Activated CD8-positive, alpha-beta memory T cell treated with anti-CD3 and anti-CD28 coated beads for 4 hours (primary cell): ENCODE data around the gene TMEM72.

Source experiments
- DNase-seq, 2 donors: peaks; one replicate each; pipeline ENCODE4 v3.0.0-alpha.2; 2020; ENCODE audit warnings: low read depth in 2 of 2

TMEM72 gene

GRCh38 chr10:44920252-44920651, 9.1 kb downstream of the TMEM72 start:
- DNase-seq, result no peak

GRCh38 chr10:44921061-44921460, 9.9 kb downstream of the TMEM72 start:
- DNase-seq, result no peak

DNA sequence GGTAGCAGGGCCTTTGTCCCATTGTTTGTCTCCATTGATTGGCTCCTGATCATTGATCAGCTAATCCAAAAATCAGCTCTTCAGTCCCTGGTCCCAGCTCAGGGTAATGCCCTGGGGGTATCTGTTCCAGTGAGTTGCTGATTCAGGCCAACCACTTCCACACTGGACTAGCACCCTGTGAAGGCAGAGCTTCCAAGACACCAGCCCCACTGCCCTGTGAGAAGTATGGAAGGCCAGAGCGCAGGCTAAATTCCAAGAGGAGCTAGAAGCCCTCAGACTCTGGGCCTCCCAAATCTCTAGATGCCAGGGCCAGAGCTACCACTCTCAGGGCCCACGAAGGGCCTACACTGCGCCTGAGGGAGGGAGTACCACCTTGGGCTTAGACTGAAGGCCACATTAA, 10.4 kb downstream of the TMEM72 start:
- DNase-seq, result no peak

GRCh38 chr10:44922021-44922420, 10.9 kb downstream of the TMEM72 start:
- no peak for DNase-seq

GRCh38 chr10:44922796-44923545, 11.8 kb downstream of the TMEM72 start:
- no peak for DNase-seq

- DNase-seq, result no peak
Observed at GRCh38 chr10:44923611-44924010, 12.5 kb downstream of the TMEM72 start.

DNA sequence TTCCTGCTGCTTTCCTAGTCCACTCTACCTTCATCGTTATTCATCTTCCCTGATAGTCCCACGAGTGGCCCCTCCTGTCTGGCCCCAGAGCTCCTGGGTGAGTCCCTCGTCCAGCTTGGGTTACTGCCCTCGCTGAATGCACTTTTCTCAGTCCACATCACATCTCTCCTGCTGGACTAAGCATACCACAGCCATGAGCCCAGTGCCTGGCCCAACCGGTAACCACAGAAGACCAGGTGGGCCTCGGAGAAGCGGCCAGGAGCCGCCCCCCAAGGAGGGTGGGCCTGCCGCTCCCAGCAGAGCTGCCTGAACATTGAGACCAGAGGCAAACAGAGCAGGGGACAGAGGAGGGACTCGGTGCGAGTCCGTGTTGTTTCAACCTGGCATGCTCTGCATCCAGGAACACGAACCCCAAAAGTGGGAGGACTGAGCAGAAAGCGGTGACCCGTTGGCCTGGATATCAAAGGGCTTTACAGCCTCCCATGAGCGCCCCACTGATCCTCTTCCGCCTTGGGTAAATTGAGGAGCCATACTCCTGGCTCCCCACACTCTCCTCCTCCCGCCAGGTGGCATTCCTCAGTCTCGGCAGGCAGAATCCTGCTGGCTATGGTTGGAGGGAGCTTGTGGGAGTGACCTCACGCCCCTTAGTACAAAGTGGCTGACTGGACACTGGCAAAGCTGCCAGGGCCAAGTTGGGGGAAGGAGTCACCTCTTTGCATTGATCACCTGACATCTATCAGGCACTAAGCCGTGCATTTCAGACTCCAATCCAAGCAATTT, 13.3 kb downstream of the TMEM72 start:
- no peak for DNase-seq

- DNase-seq, result no peak
Observed at GRCh38 chr10:44925224-44925623, 14.1 kb downstream of the TMEM72 start.

- no peak for DNase-seq
Observed at GRCh38 chr10:44925811-44926750, 14.9 kb downstream of the TMEM72 start.

DNA sequence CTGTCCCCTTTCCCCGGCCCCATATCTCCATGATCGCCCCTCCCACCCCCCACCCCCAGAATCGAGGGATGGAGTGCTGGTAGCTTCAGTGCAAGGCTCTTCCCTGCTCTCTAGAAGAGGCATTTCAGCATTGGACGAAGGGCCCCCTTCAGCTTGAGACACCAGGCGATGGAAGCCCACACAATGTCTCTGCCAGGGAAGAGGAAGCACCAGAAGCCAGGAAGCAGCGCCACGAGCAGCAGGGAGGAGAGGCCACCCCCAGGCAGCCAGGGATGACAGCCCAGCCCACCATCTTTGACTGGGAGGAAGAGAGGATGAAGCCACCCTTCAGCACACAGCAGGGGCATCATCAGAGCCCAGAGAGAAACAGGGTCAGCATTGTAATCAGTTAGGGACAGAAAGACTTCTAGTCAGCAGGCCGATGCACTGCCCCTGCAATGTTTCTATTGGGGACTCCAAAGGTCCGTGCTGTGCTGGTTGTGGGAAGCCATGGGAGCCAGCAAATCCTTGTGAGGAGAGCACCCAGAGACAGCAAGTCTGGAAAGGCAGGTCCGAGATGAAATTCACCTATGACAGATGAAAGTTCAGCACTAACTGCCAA, 15.7 kb downstream of the TMEM72 start:
- no peak for DNase-seq

DNA sequence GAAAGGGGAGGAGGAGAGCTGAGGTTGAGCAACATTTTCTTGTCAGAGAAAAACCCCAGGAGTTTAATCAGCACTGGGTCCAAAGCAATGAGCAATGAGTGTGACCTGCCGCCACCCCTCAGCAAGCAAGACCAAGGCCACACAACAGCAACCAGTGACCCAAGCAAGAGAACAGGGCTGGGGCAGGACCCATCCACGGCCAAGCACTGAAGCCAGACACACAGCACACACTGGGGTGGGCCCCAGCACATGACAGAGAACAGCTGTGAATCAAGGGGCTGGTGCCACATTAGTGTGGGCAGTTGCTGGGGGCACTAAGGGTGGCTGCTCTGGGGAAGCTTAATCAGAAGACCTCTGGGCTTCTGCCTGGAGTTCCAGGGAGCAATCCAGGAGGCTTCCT, 16.2 kb downstream of the TMEM72 start:
- DNase-seq, result no peak

DNA sequence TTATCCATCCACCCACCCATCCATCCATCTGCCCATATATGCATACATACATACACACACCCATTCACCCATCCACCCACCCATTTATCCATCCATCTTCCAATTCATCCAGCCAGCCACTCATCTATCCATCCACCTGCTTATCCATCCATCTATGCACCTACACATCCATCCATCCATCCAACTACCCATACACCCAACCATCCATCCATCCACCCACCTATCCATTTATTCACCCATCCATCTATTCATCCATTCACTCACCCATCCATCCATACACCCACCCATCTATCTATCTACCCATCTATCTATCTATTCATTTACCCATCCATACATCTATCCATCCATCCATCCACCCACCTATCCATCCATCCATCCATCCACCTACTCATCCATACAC, 17.3 kb downstream of the TMEM72 start:
- no peak for DNase-seq

GRCh38 chr10:44929356-44930255, 18.5 kb downstream of the TMEM72 start:
- DNase-seq, result no peak

GRCh38 chr10:44930904-44931620, 19.9 kb downstream of the TMEM72 start:
- no peak for DNase-seq

- DNase-seq, result no peak
Observed at GRCh38 chr10:44931621-44932516, 20.7 kb downstream of the TMEM72 start.

DNA sequence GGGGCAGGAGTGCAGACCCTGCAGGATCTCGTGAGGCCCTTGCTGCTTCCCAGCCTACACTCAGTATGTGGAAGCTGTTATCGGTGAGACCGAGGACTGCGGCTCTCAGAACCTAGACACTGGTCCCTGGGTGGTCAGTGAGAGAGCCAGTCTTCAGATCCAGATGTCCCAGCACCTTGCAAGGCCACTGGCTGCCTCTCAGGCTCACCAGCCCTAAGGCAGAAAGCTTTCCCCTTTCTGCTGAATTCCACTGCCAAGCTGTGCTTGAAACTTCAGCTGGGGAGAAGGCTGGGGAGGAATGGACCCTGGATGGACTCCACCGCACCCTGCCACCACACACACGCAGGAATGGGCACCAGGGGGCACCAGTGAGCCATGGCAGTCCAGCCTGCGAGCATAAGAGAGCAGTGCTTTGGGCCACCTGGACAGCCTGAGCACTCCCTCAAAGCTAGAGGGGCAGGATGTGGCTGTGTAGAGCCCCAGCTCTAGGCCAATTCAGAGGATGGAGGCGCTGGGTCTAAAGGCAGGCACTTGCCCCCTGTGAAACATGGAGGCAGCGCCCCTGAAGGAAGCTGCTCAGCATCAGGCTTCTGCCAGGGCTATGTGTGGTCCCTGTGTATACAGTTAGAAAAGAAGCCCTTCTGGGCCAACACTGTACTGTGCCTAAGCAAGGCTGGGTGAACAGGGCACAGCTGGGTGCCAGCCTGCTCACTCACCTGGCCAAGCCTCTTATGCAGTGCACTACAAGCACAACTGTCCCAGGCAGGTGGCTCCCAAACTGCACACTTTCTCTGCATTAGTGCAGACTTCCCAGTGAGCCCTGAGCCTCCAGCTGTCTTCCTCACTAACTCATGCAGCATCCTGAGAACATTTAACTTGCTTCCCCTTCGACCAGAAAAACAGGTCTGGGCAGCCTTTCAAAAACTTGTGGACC, 21.6 kb downstream of the TMEM72 start:
- peak; percentile 59 to 72 for DNase-seq

DNA sequence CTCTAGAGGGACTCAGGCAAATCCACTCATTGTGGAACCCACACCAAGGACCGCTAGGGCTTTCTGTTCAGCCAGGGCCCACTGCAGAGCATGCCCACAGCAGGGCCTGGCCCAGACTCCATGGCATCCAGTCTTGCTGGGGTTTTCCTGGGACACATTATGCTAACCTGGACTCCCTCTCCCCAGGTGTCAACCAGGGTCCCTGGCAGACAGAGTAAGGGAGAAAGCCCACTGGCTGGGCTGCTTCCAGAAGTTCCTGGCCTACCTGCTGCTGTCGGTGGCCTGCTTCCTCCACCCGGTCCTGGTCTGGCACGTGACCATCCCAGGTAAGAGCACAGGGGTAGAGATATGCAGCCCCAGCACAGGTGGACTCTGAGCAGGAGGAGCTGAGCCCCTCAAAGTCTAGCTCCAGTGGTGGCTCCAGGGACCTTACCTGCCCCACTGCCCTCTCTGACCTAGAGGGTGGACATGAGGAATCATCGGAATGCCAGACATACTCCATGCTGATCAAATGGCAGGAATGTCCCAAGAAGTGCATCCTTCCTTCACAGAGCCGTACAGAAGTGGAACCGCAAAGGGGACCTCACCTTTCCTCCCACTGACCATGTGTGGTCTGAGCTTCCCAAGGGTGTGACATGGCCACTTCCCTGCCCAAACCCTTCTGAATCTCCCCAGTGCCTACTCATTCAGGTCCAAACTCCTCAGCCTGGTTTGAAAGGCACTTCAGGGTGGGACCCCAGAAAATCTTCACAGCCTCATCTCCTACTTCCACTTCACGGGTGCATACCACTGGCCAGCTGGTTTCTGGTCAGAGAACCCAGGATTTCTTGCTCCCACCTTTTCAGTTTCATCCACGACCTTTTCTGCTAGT, 22.5 kb downstream of the TMEM72 start:
- no peak for DNase-seq
